NCI-H2227 treated with DMSO at 0.1 percent for 48 hours (cell line): ENCODE data around the gene PHF14.

ENCODE experiments used
- DNase-seq: peaks from one replicate; lab custom pipeline; 2025; lab: John Stamatoyannopoulos, UW

Gene PHF14

GRCh38 chr7:11210374-11210773, 236.7 kb downstream of the PHF14 start:
- no peak for DNase-seq

GRCh38 chr7:11212080-11212711, 238.5 kb downstream of the PHF14 start:
- DNase-seq, result peak; percentile 70

GRCh38 chr7:11212816-11213215, 239.1 kb downstream of the PHF14 start:
- no peak for DNase-seq

- DNase-seq, result no peak
Measured at GRCh38 chr7:11213266-11213665, 239.6 kb downstream of the PHF14 start.

DNA sequence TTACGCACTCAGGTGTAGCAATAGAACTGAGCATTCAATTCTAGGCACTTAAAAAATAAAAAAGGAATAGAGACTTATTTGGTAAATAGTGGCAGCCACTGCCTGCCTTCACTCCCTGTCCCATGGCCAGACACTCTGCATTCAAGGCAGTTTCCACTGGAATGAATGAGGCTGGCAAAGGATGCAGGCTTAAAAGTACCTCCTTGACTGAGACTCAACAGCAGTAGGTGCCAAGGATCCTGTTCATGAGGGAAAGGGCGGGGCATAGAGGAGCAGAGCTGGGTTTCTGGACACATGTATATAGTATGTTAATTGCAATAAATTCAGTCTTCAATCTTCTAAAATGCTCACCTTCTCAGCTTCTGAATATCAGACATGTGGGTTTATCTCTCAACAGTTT, 242.6 kb downstream of the PHF14 start:
- DNase-seq, result no peak

- no peak for DNase-seq
Measured at GRCh38 chr7:11217848-11218565, 244.3 kb downstream of the PHF14 start.
